ENCODE measurements around the gene LTB4R. TPM values are rescaled to one million over a fixed set of nuclear protein-coding genes. Genes with fewer than 3 reads are reported as not detected.

The LTB4R gene
- total RNA-seq, 2 donors from 2014 or later = 6.4 to 6.6 TPM

DNA sequence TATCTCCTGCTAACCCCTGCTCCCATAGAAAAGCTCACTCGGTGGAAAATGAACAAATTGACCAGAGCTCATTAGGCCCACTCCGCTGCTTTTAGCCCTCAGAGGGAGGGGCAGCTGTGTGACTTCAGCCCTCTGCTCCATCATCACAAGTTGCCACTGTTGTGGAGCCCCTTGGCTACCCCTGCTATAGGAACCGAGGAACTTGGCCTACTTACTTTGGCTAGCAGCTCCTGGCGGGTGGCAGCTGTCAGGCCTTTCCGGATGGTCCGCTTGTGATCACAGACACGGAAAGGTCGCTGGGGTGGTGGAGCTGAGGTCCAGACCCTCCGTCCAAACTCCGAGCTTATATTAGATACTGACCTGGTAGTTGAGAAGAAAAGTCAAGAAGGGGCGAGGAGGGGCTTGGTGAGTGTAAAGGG lies 4.1 kb upstream of the LTB4R start:
- H3K27me3 Mint-ChIP-seq (ENCODE audit: insufficient read depth) = no peaks in the 10 kb centered on the region
- H3K4me3 Mint-ChIP-seq = peak overlapping the region; percentile 34
- peaks cover 60% of the 10 kb centered on the region for H3K36me3 ChIP-seq (ENCODE audit: control insufficient read depth, insufficient read depth, low read length)
- H3K4me3 ChIP-seq (ENCODE audit: low read length) = peak overlapping the region; percentile 44
- 82 to 85% methylated on average over 11 of the region's 11 CpGs for WGBS, 2 experiments (ENCODE audit: insufficient coverage in 1 of 2, insufficient read length in 1 of 2)
- H3K4me1 ChIP-seq (ENCODE audit: control insufficient read depth, insufficient read depth, low read length) = no peaks in the 10 kb centered on the region
- no peaks in the 10 kb centered on the region for H3K27me3 ChIP-seq (ENCODE audit: control insufficient read depth, insufficient read depth, low read length, poor library complexity, severe bottlenecking)
- peaks cover 60% of the 10 kb centered on the region for H3K36me3 Mint-ChIP-seq (ENCODE audit: low read depth)
- TF ChIP-seq, protein P1, sequence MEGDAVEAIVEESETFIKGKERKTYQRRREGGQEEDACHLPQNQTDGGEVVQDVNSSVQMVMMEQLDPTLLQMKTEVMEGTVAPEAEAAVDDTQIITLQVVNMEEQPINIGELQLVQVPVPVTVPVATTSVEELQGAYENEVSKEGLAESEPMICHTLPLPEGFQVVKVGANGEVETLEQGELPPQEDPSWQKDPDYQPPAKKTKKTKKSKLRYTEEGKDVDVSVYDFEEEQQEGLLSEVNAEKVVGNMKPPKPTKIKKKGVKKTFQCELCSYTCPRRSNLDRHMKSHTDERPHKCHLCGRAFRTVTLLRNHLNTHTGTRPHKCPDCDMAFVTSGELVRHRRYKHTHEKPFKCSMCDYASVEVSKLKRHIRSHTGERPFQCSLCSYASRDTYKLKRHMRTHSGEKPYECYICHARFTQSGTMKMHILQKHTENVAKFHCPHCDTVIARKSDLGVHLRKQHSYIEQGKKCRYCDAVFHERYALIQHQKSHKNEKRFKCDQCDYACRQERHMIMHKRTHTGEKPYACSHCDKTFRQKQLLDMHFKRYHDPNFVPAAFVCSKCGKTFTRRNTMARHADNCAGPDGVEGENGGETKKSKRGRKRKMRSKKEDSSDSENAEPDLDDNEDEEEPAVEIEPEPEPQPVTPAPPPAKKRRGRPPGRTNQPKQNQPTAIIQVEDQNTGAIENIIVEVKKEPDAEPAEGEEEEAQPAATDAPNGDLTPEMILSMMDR (conservative IDR thresholded peaks at IDR 0.05) = no peak
- peaks cover 10% of the 10 kb centered on the region for H3K4me1 Mint-ChIP-seq
- no peaks in the 10 kb centered on the region for H3K9me3 Mint-ChIP-seq
- H3K9ac ChIP-seq (ENCODE audit: extremely low read depth, low read length, poor library complexity, severe bottlenecking) = no peak overlapping the region
- H3K27ac Mint-ChIP-seq = peak overlapping the region; percentile 81
- no peaks in the 10 kb centered on the region for H3K9me3 ChIP-seq (ENCODE audit: control insufficient read depth, low read length)
- DNase-seq = no peak
- H3K27ac ChIP-seq (ENCODE audit: low read depth, low read length) = no peak overlapping the region

DNA sequence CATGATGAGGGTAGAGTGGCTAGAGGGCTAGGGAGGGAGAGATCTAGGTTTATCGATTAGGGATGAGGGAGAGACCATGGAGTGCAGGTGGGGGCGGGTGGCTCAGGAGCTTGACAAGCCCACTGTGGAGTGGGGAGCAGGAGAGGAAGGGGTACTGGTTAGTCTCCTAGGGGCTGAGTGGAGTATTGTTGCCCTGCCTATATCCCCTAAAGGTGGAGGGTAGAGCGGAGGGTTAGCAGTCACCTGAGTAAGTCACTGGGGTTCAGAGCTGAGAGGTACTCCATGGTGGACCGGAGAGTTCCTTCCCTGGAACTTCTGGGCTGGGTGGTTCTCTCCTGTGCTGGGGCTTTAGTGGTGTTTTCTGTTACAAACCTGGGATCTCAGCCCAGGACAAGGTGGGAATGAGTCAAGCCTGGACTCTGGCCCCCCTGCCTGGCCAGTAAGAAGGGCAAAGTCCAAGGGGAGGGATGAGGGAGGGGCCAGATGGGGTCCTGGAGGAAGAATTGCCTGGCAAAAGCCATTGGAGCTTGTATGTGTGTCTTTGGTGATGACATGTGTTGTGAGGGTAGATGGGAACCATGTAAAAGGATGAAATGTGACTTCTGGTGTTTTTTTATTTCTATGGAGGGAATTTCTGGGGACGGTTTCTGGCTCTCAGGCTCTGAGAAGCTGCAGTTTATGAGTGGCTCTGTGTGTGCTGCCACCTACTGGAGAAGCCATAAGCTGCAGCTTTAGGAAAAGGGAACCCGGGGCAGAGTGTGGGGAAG lies 3.5 kb upstream of the LTB4R start, which contains the start of gene CIDEB:
CIDEB (minus strand) TSS at position 403 of the 767 bp plus-strand sequence; CDS start at position 284, 119 bp downstream.
- TF ChIP-seq, protein P1 (conservative IDR thresholded peaks at IDR 0.05) = peak; percentile 98
- Mint-ChIP-seq H3K27me3 (ENCODE audit: insufficient read depth) (no peaks in the 10 kb centered on the region), H3K9me3 (no peaks in the 10 kb centered on the region), H3K4me3 (peak within 1 kb of the TSS; percentile 34), H3K36me3 (ENCODE audit: low read depth) (peaks cover 54% of the 10 kb centered on the region), H3K27ac (peak within 1 kb of the TSS; percentile 81), H3K4me1 (peaks cover 10% of the 10 kb centered on the region)
- no peak within 1 kb of the TSS for H3K27ac ChIP-seq (ENCODE audit: low read depth, low read length)
- WGBS, 2 experiments (ENCODE audit: insufficient coverage in 1 of 2, insufficient read length in 1 of 2) = 62 to 69% methylated on average over 5 to 6 of the region's 6 CpGs
- H3K4me1 ChIP-seq (ENCODE audit: control insufficient read depth, insufficient read depth, low read length) = no peaks in the 10 kb centered on the region
- H3K9ac ChIP-seq (ENCODE audit: extremely low read depth, low read length, poor library complexity, severe bottlenecking) = no peak within 1 kb of the TSS
- peak within 1 kb of the TSS; percentile 44 for H3K4me3 ChIP-seq (ENCODE audit: low read length)
- DNase-seq = peak; percentile 91
- H3K36me3 ChIP-seq (ENCODE audit: control insufficient read depth, insufficient read depth, low read length) = peaks cover 54% of the 10 kb centered on the region
- H3K27me3 ChIP-seq (ENCODE audit: control insufficient read depth, insufficient read depth, low read length, poor library complexity, severe bottlenecking) = no peaks in the 10 kb centered on the region
- H3K9me3 ChIP-seq (ENCODE audit: control insufficient read depth, low read length) = no peaks in the 10 kb centered on the region

DNA sequence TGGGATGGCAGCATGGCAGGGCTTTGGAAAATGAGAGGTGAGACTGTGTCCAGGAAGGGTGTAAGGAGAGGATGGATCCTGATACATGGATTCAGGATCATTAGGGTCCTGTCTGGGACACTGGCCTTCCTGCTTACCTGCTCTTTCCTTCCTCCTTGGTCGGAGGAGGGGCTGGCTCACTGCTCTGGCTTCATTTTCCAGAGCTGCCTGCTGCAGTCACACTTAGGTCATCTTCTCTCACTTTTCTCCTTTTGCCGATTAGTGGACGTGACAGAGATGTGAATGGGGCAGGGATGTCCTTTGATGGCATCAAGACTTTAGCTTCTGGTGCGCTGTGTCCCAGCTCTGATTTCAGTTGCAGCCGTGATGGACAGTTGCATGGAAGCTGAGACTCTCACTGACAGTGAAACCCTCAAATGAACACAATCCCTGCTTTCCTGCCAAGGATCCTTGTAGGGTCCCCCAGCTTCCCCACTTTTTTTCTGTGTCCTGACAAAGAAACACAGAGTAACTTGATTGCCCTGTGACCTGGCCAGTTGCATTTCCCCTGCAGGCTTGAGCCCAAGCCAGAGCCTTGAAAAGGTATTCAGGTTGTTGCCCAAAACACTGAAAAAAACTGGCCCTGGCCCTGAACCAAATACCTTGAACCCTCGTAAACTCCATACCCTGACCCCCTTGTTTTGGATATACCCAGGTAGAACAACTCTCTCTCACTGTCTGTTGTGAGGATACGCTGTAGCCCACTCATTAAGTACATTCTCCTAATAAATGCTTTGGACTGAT lies 2.8 kb upstream of the LTB4R start:
- H3K9me3 ChIP-seq (ENCODE audit: control insufficient read depth, low read length) = no peaks in the 10 kb centered on the region
- no peak for DNase-seq
- H3K4me1 ChIP-seq (ENCODE audit: control insufficient read depth, insufficient read depth, low read length) = no peaks in the 10 kb centered on the region
- H3K27ac Mint-ChIP-seq = no peak overlapping the region
- no peaks in the 10 kb centered on the region for H3K9me3 Mint-ChIP-seq
- TF ChIP-seq, protein P1 (conservative IDR thresholded peaks at IDR 0.05) = peak; percentile 36
- H3K36me3 ChIP-seq (ENCODE audit: control insufficient read depth, insufficient read depth, low read length) = peaks cover 46% of the 10 kb centered on the region
- H3K36me3 Mint-ChIP-seq (ENCODE audit: low read depth) = peaks cover 46% of the 10 kb centered on the region
- H3K4me1 Mint-ChIP-seq = peaks cover 10% of the 10 kb centered on the region
- no peak overlapping the region for H3K9ac ChIP-seq (ENCODE audit: extremely low read depth, low read length, poor library complexity, severe bottlenecking)
- no peaks in the 10 kb centered on the region for H3K27me3 Mint-ChIP-seq (ENCODE audit: insufficient read depth)
- H3K4me3 Mint-ChIP-seq = no peak overlapping the region
- 86 to 90% methylated on average over 7 of the region's 7 CpGs for WGBS, 2 experiments (ENCODE audit: insufficient coverage in 1 of 2, insufficient read length in 1 of 2)
- no peak overlapping the region for H3K27ac ChIP-seq (ENCODE audit: low read depth, low read length)
- H3K4me3 ChIP-seq (ENCODE audit: low read length) = no peak overlapping the region
- H3K27me3 ChIP-seq (ENCODE audit: control insufficient read depth, insufficient read depth, low read length, poor library complexity, severe bottlenecking) = no peaks in the 10 kb centered on the region

Measured in endodermal cell (in vitro differentiated cells).